ENCODE data around the gene NUMA1.

Gene NUMA1

DNA sequence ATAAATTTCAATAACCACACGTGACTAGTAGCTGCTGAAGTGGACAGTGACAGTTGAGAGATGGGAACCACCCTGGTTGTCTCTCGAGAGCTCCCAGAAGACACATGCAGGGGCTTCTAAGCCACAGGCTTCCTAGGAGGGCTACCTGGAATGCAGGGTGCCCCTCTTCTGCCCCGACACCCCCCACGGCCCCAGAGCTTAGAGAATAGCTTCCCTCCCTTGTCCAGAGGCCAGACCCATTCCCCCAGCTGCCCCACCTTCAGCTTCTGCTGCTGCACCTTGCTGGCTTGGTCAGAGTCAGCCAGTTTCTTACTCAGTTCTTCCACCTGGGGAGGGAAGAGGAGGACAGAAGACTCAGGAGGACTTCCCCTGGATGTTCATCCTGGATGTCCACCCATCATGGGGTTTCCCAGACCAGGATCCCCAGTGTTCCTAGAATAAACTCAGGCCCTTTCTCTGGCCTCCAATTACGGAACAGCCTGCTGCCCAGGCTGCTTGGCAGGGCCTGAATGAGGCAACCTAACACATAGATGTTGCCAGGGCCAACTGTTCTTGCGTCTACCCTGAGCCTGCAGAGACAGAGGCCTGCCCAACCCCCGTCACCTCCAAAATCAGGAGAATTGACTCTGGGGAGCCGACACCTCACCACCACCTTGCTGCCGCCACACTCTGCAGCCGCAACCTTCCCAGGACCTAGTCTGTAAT lies 69.7 kb downstream of the NUMA1 start:
- H3K27me3 ChIP-seq (ENCODE audit: insufficient read depth, poor library complexity, severe bottlenecking), result no peaks in the 10 kb centered on the region
- no peak overlapping the region for H3K27ac ChIP-seq (replicated peaks)
- DNase-seq (ENCODE audit: low read depth in 1 of 2, low spot score in 1 of 2), result no peak
- no peak overlapping the region for H3K4me3 ChIP-seq (replicated peaks; ENCODE audit: insufficient read depth, low read length)
- TF ChIP-seq POLR2AphosphoS5 (IDR thresholded peaks at IDR 0.05; ENCODE audit: low read depth), result no peak; the same call in none of the 2 replicates
- TF ChIP-seq SPI1 (IDR thresholded peaks at IDR 0.05; ENCODE audit: borderline replicate concordance, low read depth), result no peak
- TF ChIP-seq, protein P1, sequence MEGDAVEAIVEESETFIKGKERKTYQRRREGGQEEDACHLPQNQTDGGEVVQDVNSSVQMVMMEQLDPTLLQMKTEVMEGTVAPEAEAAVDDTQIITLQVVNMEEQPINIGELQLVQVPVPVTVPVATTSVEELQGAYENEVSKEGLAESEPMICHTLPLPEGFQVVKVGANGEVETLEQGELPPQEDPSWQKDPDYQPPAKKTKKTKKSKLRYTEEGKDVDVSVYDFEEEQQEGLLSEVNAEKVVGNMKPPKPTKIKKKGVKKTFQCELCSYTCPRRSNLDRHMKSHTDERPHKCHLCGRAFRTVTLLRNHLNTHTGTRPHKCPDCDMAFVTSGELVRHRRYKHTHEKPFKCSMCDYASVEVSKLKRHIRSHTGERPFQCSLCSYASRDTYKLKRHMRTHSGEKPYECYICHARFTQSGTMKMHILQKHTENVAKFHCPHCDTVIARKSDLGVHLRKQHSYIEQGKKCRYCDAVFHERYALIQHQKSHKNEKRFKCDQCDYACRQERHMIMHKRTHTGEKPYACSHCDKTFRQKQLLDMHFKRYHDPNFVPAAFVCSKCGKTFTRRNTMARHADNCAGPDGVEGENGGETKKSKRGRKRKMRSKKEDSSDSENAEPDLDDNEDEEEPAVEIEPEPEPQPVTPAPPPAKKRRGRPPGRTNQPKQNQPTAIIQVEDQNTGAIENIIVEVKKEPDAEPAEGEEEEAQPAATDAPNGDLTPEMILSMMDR (IDR thresholded peaks at IDR 0.05; ENCODE audit: insufficient read depth, low read length), result no peak
- no peak for TF ChIP-seq GABPA (IDR thresholded peaks at IDR 0.05; ENCODE audit: low read depth)
- TF ChIP-seq, protein P2, sequence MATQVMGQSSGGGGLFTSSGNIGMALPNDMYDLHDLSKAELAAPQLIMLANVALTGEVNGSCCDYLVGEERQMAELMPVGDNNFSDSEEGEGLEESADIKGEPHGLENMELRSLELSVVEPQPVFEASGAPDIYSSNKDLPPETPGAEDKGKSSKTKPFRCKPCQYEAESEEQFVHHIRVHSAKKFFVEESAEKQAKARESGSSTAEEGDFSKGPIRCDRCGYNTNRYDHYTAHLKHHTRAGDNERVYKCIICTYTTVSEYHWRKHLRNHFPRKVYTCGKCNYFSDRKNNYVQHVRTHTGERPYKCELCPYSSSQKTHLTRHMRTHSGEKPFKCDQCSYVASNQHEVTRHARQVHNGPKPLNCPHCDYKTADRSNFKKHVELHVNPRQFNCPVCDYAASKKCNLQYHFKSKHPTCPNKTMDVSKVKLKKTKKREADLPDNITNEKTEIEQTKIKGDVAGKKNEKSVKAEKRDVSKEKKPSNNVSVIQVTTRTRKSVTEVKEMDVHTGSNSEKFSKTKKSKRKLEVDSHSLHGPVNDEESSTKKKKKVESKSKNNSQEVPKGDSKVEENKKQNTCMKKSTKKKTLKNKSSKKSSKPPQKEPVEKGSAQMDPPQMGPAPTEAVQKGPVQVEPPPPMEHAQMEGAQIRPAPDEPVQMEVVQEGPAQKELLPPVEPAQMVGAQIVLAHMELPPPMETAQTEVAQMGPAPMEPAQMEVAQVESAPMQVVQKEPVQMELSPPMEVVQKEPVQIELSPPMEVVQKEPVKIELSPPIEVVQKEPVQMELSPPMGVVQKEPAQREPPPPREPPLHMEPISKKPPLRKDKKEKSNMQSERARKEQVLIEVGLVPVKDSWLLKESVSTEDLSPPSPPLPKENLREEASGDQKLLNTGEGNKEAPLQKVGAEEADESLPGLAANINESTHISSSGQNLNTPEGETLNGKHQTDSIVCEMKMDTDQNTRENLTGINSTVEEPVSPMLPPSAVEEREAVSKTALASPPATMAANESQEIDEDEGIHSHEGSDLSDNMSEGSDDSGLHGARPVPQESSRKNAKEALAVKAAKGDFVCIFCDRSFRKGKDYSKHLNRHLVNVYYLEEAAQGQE (IDR thresholded peaks at IDR 0.05; ENCODE audit: insufficient replicate concordance, low read depth), result no peak

DNA sequence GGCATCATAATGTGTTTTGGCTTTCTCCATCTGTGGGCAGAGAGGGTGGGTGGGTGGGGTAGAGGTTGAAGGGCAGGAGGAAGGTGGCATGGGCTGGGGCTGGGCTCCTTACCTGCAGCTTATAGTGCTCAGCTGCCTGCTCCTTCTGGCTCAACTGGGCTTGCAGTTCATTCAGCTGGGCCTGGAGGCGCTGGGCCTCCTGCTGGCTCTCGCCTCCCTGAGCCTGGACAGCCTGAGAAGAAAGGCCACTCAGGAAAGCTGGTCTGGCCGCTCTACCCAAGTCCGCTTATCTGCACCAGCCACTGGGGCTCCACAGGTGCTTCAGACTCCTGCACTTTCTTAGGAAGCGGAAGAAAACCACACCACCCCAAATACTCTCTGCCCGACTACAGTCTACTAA lies 71.2 kb downstream of the NUMA1 start:
- no peak for DNase-seq (ENCODE audit: low read depth in 1 of 2, low spot score in 1 of 2)
- Histone ChIP-seq H3K27me3 (ENCODE audit: insufficient read depth, poor library complexity, severe bottlenecking) (no peaks in the 10 kb centered on the region), H3K27ac (replicated peaks) (no peak overlapping the region), H3K4me3 (replicated peaks; ENCODE audit: insufficient read depth, low read length) (no peak overlapping the region)
- TF ChIP-seq POLR2AphosphoS5 (IDR thresholded peaks at IDR 0.05; ENCODE audit: low read depth) (no peak), GABPA (IDR thresholded peaks at IDR 0.05; ENCODE audit: low read depth) (no peak), SPI1 (IDR thresholded peaks at IDR 0.05; ENCODE audit: borderline replicate concordance, low read depth) (no peak)
- TF ChIP-seq, protein P1 (IDR thresholded peaks at IDR 0.05; ENCODE audit: insufficient read depth, low read length), result no peak
- TF ChIP-seq, protein P2 (IDR thresholded peaks at IDR 0.05; ENCODE audit: insufficient replicate concordance, low read depth), result no peak

DNA sequence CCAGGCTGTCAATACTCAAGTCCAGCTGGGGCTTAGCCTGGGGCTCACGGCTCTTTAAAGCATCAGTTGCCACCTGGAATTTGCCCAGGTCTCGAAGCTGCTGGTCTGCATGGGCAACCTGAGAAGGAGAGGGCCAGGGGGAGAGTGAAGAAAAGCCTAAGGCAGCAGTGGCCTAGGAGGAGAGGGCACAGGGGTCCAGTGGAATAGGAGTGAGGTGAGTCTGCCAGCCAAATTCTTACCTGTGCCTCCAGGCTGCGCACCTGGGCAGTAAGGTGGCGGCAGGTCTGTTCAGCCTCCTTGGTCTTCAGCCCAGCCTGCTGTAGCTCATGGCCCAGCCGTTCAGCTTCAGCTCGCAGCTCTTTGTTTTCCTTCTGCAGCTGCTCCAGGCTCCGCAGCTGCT lies 71.6 kb downstream of the NUMA1 start:
- no peaks in the 10 kb centered on the region for H3K27me3 ChIP-seq (ENCODE audit: insufficient read depth, poor library complexity, severe bottlenecking)
- no peak overlapping the region for H3K4me3 ChIP-seq (replicated peaks; ENCODE audit: insufficient read depth, low read length)
- no peak for DNase-seq (ENCODE audit: low read depth in 1 of 2, low spot score in 1 of 2)
- no peak overlapping the region for H3K27ac ChIP-seq (replicated peaks)
- no peak for TF ChIP-seq SPI1 (IDR thresholded peaks at IDR 0.05; ENCODE audit: borderline replicate concordance, low read depth)
- no peak for TF ChIP-seq GABPA (IDR thresholded peaks at IDR 0.05; ENCODE audit: low read depth)
- TF ChIP-seq, protein P2 (IDR thresholded peaks at IDR 0.05; ENCODE audit: insufficient replicate concordance, low read depth), result no peak
- no peak for TF ChIP-seq POLR2AphosphoS5 (IDR thresholded peaks at IDR 0.05; ENCODE audit: low read depth)
- TF ChIP-seq, protein P1 (IDR thresholded peaks at IDR 0.05; ENCODE audit: insufficient read depth, low read length), result no peak

Measured in HL-60 (cell line).